ACC112 (cell line): ENCODE data around the gene EIF5A.

Experiments
- H2AFZ ChIP-seq: fragments of 200-600 bp; sonication (generic); one replicate; pipeline ENCODE4 v1.6.0; 2017; ENCODE audit warnings: antibody characterized with exemption, low read length; ENCODE audit not compliant: unreplicated experiment
- H3K27ac ChIP-seq: fragments of 200-600 bp; sonication (generic); 2 replicates; pipeline ENCODE4 v1.5.1; 2014; ENCODE audit warnings: low read depth, mild to moderate bottlenecking, antibody characterized with exemption, low read length, moderate library complexity
- H3K27me3 ChIP-seq: fragments of 200-600 bp; sonication (generic); 2 replicates; pipeline ENCODE4 v1.6.1; 2014; ENCODE audit warnings: mild to moderate bottlenecking, antibody characterized with exemption, low read length, moderate library complexity, mixed read lengths; ENCODE audit not compliant: insufficient read depth
- H3K36me3 ChIP-seq: fragments of 200-600 bp; sonication (generic); 2 replicates; pipeline ENCODE4 v1.6.1; 2016; ENCODE audit warnings: mild to moderate bottlenecking, antibody characterized with exemption, low read length, moderate library complexity, mixed read lengths; ENCODE audit not compliant: insufficient read depth
- H3K4me1 ChIP-seq: fragments of 200-600 bp; sonication (generic); one replicate; pipeline ENCODE4 v1.6.1; 2016; ENCODE audit warnings: low read length, mixed read lengths; ENCODE audit not compliant: insufficient read depth, unreplicated experiment, control insufficient read depth
- H3K4me3 ChIP-seq: fragments of 200-600 bp; sonication (generic); 2 replicates; pipeline ENCODE4 v1.5.1; 2014; ENCODE audit warnings: mild to moderate bottlenecking, low read depth, low read length
- H3K79me2 ChIP-seq: fragments of 200-600 bp; sonication (generic); one replicate; pipeline ENCODE4 v1.6.0; 2016; ENCODE audit warnings: low read length; ENCODE audit not compliant: control insufficient read depth, unreplicated experiment, insufficient read depth

The EIF5A gene

GRCh38 chr17:7356756-7357155 lies 49.3 kb downstream of the EIF5A start:
- H3K27ac ChIP-seq: no peak overlapping the region
- H3K4me3 ChIP-seq: no peak overlapping the region
- peaks cover 23% of the 10 kb centered on the region for H3K79me2 ChIP-seq
- no peaks in the 10 kb centered on the region for H3K27me3 ChIP-seq
- no peaks in the 10 kb centered on the region for H3K36me3 ChIP-seq
- no peak overlapping the region for H2AFZ ChIP-seq
- H3K4me1 ChIP-seq: peaks cover 30% of the 10 kb centered on the region

- peaks cover 19% of the 10 kb centered on the region for H3K79me2 ChIP-seq
- no peak overlapping the region for H3K27ac ChIP-seq
- H3K27me3 ChIP-seq: no peaks in the 10 kb centered on the region
- no peak overlapping the region for H3K4me3 ChIP-seq
- H3K4me1 ChIP-seq: peaks cover 30% of the 10 kb centered on the region
- no peak overlapping the region for H2AFZ ChIP-seq
- no peaks in the 10 kb centered on the region for H3K36me3 ChIP-seq
Observed at GRCh38 chr17:7357381-7357780, 50.0 kb downstream of the EIF5A start.

- Histone ChIP-seq H3K4me1 (no peaks in the 10 kb centered on the region), H3K27me3 (no peaks in the 10 kb centered on the region), H3K27ac (no peak overlapping the region), H3K36me3 (no peaks in the 10 kb centered on the region), H3K79me2 (no peaks in the 10 kb centered on the region), H2AFZ (no peak overlapping the region), H3K4me3 (no peak overlapping the region)
Observed at GRCh38 chr17:7361906-7362305, 54.5 kb downstream of the EIF5A start.
